HepG2 (cell line): ENCODE results near the gene DNAJC5. TPM values are rescaled to one million over a fixed set of nuclear protein-coding genes. Genes with fewer than 3 reads are reported as not detected.

ENCODE experiments used
- ATAC-seq: fragments of 200-7000 bp; cut with Tn5 transposase; 3 replicates; pipeline ENCODE4 v1.9.1; 2020; ENCODE audit warnings: mild to moderate bottlenecking, moderate library complexity
- BruUV-seq: library from RNA; stranded (reverse); fragments of 400-500 nt; replicated peaks from 2 replicates; lab custom pipeline; 2021; lab: Mats Ljungman, UMichigan
- CTCF ChIA-PET: fragments of 300-600 bp; formaldehyde crosslinking; extraction: SDS; loops from one replicate; lab custom pipeline; 2021; ENCODE audit warnings: low total read pairs, inconsistent platforms, low intra/inter-chr PET ratio; lab: Yijun Ruan, JAX
- POLR2A ChIA-PET: fragments of 350-600 bp; sonication (Branson Sonifier 250); formaldehyde crosslinking; loops from one replicate; lab custom pipeline; 2020; ENCODE audit warnings: antibody characterized with exemption, inconsistent platforms; lab: Yijun Ruan, JAX
- DNase-seq: peaks from one replicate; pipeline ENCODE4 v3.0.0-alpha.2; 2015; ENCODE audit warnings: low spot score
- FAIRE-seq: peaks from 3 replicates; lab custom pipeline; 2011; peaks lifted over from hg19 to GRCh38; lab: Jason Lieb, UNC
- H2AFZ ChIP-seq: one replicate; pipeline ENCODE4 v1.6.1; 2011; ENCODE audit warnings: low read length, inconsistent platforms
- H3K27ac ChIP-seq: fragments of 300-600 bp; 3 replicates; pipeline ENCODE4 v1.8.0; 2011; ENCODE audit warnings: mixed run types, mild to moderate bottlenecking, mixed read lengths, low read length, inconsistent platforms; ENCODE audit not compliant: insufficient read depth; ENCODE audit errors: extremely low read length
- H3K27me3 ChIP-seq, 2 experiments: fragments of 200-600 bp in 1 of 2; 2 replicates in 1 of 2; 3 replicates in 1 of 2; pipeline versions ENCODE4 v1.6.0 to v1.8.0; 2011; ENCODE audit warnings: low read length in 2 of 2, mild to moderate bottlenecking in 2 of 2, moderate library complexity in 2 of 2, inconsistent platforms in 1 of 2; ENCODE audit not compliant: insufficient read depth in 2 of 2, control insufficient read depth in 1 of 2
- H3K36me3 ChIP-seq, 2 experiments: fragments of 200-600 bp in 1 of 2; replicated peaks in 1 of 2; 2 replicates in 1 of 2; 3 replicates in 1 of 2; pipeline versions ENCODE4 v1.5.1 to v1.8.0; 2011; ENCODE audit warnings: low read length in 2 of 2, inconsistent platforms in 1 of 2; ENCODE audit not compliant: insufficient read depth in 2 of 2, control insufficient read depth in 1 of 2
- H3K4me1 ChIP-seq: 2 replicates; pipeline ENCODE4 v1.5.1; 2012; ENCODE audit warnings: low read length, inconsistent platforms; ENCODE audit not compliant: insufficient read depth
- H3K4me2 ChIP-seq: 2 replicates; pipeline ENCODE4 v1.6.0; 2011; ENCODE audit warnings: low read depth, low read length, inconsistent platforms
- H3K4me3 ChIP-seq, 3 experiments: fragments of 200-600 bp in 1 of 3; sonication (generic), shearing (Covaris generic) in 1 of 3; replicated peaks in 1 of 3; 2 replicates each; pipeline ENCODE4 v1.5.1; 2011 to 2016; ENCODE audit warnings: low read length in 3 of 3, inconsistent platforms in 2 of 3, low read depth in 2 of 3, mild to moderate bottlenecking in 2 of 3, control low read depth in 1 of 3, mixed read lengths in 1 of 3; ENCODE audit not compliant: insufficient read depth in 1 of 3
- H3K79me2 ChIP-seq: one replicate; pipeline ENCODE4 v1.6.1; 2011; ENCODE audit warnings: low read length, inconsistent platforms; ENCODE audit not compliant: insufficient read depth
- H3K9ac ChIP-seq: 2 replicates; pipeline ENCODE4 v1.6.0; 2011; ENCODE audit warnings: mild to moderate bottlenecking, low read depth, low read length, inconsistent platforms; ENCODE audit not compliant: insufficient read depth
- H3K9me3 ChIP-seq: 2 replicates; pipeline ENCODE4 v1.5.1; 2012; ENCODE audit warnings: mild to moderate bottlenecking, low read length
- H4K20me1 ChIP-seq: 2 replicates; pipeline ENCODE4 v1.6.0; 2011; ENCODE audit warnings: inconsistent platforms, mild to moderate bottlenecking, low read length, moderate library complexity; ENCODE audit not compliant: insufficient read depth
- ARNT2 ChIP-seq: sonication (generic); formaldehyde crosslinking; IDR thresholded peaks from 2 replicates; pipeline ENCODE4 v1.8.0; 2022; ENCODE audit warnings: mild to moderate bottlenecking, low read depth, missing genetic modification reagents, moderate library complexity
- DMAP1 ChIP-seq: IDR thresholded peaks from 2 replicates; pipeline ENCODE4 v1.6.1; 2016
- KDM4B ChIP-seq: sonication (generic); formaldehyde crosslinking; IDR thresholded peaks from 2 replicates; pipeline ENCODE4 v1.4.0; 2020; ENCODE audit warnings: missing genetic modification reagents
- NFATC3 ChIP-seq: sonication (generic); formaldehyde crosslinking; IDR thresholded peaks from 2 replicates; pipeline ENCODE4 v1.5.1; 2020; ENCODE audit warnings: mild to moderate bottlenecking, missing genetic modification reagents
- NFRKB ChIP-seq: fragments of 450-650 bp; IDR thresholded peaks from 2 replicates; pipeline ENCODE4 v1.6.1; 2017
- SALL1 ChIP-seq: sonication (generic); formaldehyde crosslinking; IDR thresholded peaks from 2 replicates; pipeline ENCODE4 v1.8.0; 2022; ENCODE audit warnings: mild to moderate bottlenecking, missing genetic modification reagents
- SP1 ChIP-seq, 2 experiments: fragments of 450-650 bp in 1 of 2; sonication (generic) in 1 of 2; formaldehyde crosslinking in 1 of 2; IDR thresholded peaks; 2 replicates each; pipeline versions ENCODE4 v1.4.0 to v1.6.1; 2016 to 2020; ENCODE audit warnings: missing genetic modification reagents in 1 of 2
- TGIF2 ChIP-seq: IDR thresholded peaks from 2 replicates; pipeline ENCODE4 v1.6.1; 2016; ENCODE audit warnings: control low read depth, missing compliant biosample characterization
- ZBTB37 ChIP-seq: sonication (generic); formaldehyde crosslinking; IDR thresholded peaks from 2 replicates; pipeline ENCODE4 v1.4.0; 2020; ENCODE audit warnings: mild to moderate bottlenecking, missing genetic modification reagents
- ZHX2 ChIP-seq, 2 experiments: sonication (generic) in 1 of 2; formaldehyde crosslinking in 1 of 2; IDR thresholded peaks; 2 replicates each; pipeline versions ENCODE4 v1.6.1 to v1.9.0; 2014 to 2022; ENCODE audit warnings: antibody characterized with exemption in 1 of 2, borderline replicate concordance in 1 of 2, inconsistent platforms in 1 of 2, low read depth in 1 of 2, missing genetic modification reagents in 1 of 2
- ZNF10 ChIP-seq: sonication (generic); formaldehyde crosslinking; IDR thresholded peaks from 2 replicates; pipeline ENCODE4 v1.4.0; 2020; ENCODE audit warnings: mild to moderate bottlenecking, low read depth, missing genetic modification reagents, borderline replicate concordance
- ZNF574 ChIP-seq: sonication (generic); formaldehyde crosslinking; IDR thresholded peaks from 2 replicates; pipeline ENCODE4 v1.4.0; 2020; ENCODE audit warnings: missing genetic modification reagents
- ZNF660 ChIP-seq: sonication (generic); formaldehyde crosslinking; IDR thresholded peaks from 2 replicates; pipeline ENCODE4 v1.5.1; 2020; ENCODE audit warnings: mild to moderate bottlenecking, low read depth, missing genetic modification reagents, borderline replicate concordance
- WGBS: methylation state at CpG from one replicate; pipeline ENCODE4 v1.1.6; 2017; ENCODE audit warnings: low lambda C conversion rate; 5-methylcytosine and 5-hydroxymethylcytosine counted together
- in situ Hi-C: cut with HindIII; loops from 2 replicates; pipeline ENCODE4 v1.10.0; 2017; ENCODE audit warnings: low pct_unique_long_range_greater_than_20kb; ENCODE audit not compliant: extremely low pct_ligation_motif_present
- intact Hi-C: fragments of 100-400 bp; cut with micrococcal nuclease; formaldehyde crosslinking; loops from one replicate; pipeline ENCODE4 v1.10.0; 2022; ENCODE audit not compliant: unreplicated experiment
- polyA plus RNA-seq, 8 experiments: library from polyadenylated mRNA; depleted of rRNA in 3 of 8; stranded (reverse) in 7 of 8; unstranded in 1 of 8; fragments of >200 nt; fragmentation: Illumina TruSeq in 4 of 8; extraction: Trizol in 4 of 8; gene quantifications; 2 replicates each; pipeline versions ENCODE4 v1.2.1 to v1.2.3, GENCODE V29; 2011 to 2016; ENCODE audit warnings: low read depth in 4 of 8, missing spikeins in 1 of 8, mixed read lengths in 1 of 8; ENCODE audit not compliant: insufficient read depth in 1 of 8
- total RNA-seq, 5 experiments: library from RNA; depleted of rRNA; stranded (reverse); fragments of >200 nt; fragmentation: Illumina TruSeq; extraction: Trizol; gene quantifications; 2 replicates each; pipeline ENCODE4 v1.2.3, GENCODE V29; 2016; ENCODE audit warnings: low read depth in 1 of 5

DNAJC5 gene
- total and polyA plus RNA-seq, 2 of the 13 experiments (the other 11 are each of a cell fraction or from before 2014, with no cell fraction given), result 42.8 to 64.5 TPM

GRCh38 chr20:63977739-63978276 is 82.9 kb downstream of the DNAJC5 start:
- Histone ChIP-seq H4K20me1 (peaks cover 3% of the 10 kb centered on the region; the same call in 1 of the 2 replicates), H3K27ac (peak overlapping the region; percentile 3), H3K4me2 (peak overlapping the region; percentile 99), H3K9me3 (no peaks in the 10 kb centered on the region), H3K9ac (peak overlapping the region; percentile 71), H2AFZ (no peak overlapping the region), H3K27me3 (no peaks in the 10 kb centered on the region; a peak in 1 of 5 replicates), H3K36me3 (peaks cover under 1 to 5% of the 10 kb centered on the region in 2 experiments; a peak in 4 of 5 replicates), H3K4me1 (peaks cover 45% of the 10 kb centered on the region), H3K79me2 (peaks cover 17% of the 10 kb centered on the region), H3K4me3 (peak overlapping the region in 2 of 3 experiments; percentile 82 to 99; a peak in 3 of 6 replicates)
- peak; percentile 57 for ATAC-seq
- peak; percentile 80 for FAIRE-seq
- 16% methylated on average over 15 of the region's 16 CpGs for WGBS
- intact Hi-C loops (no loop called here), in situ Hi-C loops (loop anchor here (5.0 kb wide), 1 partner anchor 79 kb away; no protein-coding TSS in a partner anchor)
- BruUV-seq, result TSS peak; percentile 40
- DNase-seq, result peak; percentile 87
- CTCF ChIA-PET, result interaction anchor here (1.3 kb wide), 1 partner anchor 68 kb away, joined by 5 read pairs; no protein-coding TSS in a partner anchor
- POLR2A ChIA-PET, result interaction anchor here (0.8 to 1.5 kb wide), 4 partner anchors 9 to 440 kb away, joined by 3 to 8 read pairs (median 4); partner anchors contain the start of genes TPD52L2 and UCKL1
- no peak for TF ChIP-seq NFRKB
- TF ChIP-seq ZNF10, result no peak
- TF ChIP-seq DMAP1 (CRISPR knock-in tag), result 0 out of 2 replicates have a peak, but pooled peaks have one; percentile 67
- peak; percentile 73 for TF ChIP-seq SALL1 (CRISPR knock-in tag)
- TF ChIP-seq ZNF574 (CRISPR knock-in tag), result peak; percentile 97
- TF ChIP-seq ARNT2 (CRISPR knock-in tag), result peak; percentile 14; the same call in 1 of the 2 replicates
- no peak for TF ChIP-seq NFATC3 (CRISPR knock-in tag)
- TF ChIP-seq TGIF2 (CRISPR knock-in tag), result peak; percentile 100
- no peak for TF ChIP-seq ZNF660 (CRISPR knock-in tag)
- TF ChIP-seq ZBTB37 (CRISPR knock-in tag), result no peak
- no peak for TF ChIP-seq SP1 (IDR thresholded peaks at IDR 0.05)
- no peak; the same call in 1 of the 2 replicates for TF ChIP-seq SP1 (CRISPR knock-in tag; IDR thresholded peaks at IDR 0.05)
- TF ChIP-seq KDM4B (CRISPR knock-in tag), result peak; percentile 54; the same call in 1 of the 2 replicates
- no peak; the same call in 1 of the 2 replicates for TF ChIP-seq ZHX2 (IDR thresholded peaks at IDR 0.05; ENCODE audit: low read depth)
- no peak for TF ChIP-seq ZHX2 (CRISPR knock-in tag; IDR thresholded peaks at IDR 0.05; ENCODE audit: borderline replicate concordance)
